HG02798 (cell line): ENCODE measurements around the gene TAF1L.

Experiments
- ATAC-seq: cut with Tn5 transposase; IDR thresholded peaks from one replicate; pipeline ENCODE4 v1.9.1; 2021; ENCODE audit warnings: mild to moderate bottlenecking; ENCODE audit not compliant: unreplicated experiment, poor library complexity

Gene TAF1L

DNA sequence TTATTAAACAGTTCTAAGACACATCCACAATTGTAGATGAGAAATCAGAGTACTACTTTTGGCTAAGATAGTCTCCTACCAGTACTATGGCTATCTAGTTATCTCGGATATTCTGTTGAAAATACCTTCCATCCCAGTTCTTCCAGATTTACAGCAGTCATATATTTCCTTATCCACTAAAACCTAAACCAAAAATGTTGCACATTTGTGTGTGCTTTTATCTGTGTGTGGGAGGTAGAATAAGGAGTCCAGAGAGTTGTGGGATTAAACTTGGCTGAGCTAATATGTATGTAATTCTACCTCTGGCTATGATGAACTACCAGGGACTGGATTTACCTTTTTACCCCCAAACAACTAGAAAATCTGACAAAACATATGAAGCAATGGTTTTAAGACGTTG, 45.0 kb downstream of the TAF1L start:
- no peak for ATAC-seq

DNA sequence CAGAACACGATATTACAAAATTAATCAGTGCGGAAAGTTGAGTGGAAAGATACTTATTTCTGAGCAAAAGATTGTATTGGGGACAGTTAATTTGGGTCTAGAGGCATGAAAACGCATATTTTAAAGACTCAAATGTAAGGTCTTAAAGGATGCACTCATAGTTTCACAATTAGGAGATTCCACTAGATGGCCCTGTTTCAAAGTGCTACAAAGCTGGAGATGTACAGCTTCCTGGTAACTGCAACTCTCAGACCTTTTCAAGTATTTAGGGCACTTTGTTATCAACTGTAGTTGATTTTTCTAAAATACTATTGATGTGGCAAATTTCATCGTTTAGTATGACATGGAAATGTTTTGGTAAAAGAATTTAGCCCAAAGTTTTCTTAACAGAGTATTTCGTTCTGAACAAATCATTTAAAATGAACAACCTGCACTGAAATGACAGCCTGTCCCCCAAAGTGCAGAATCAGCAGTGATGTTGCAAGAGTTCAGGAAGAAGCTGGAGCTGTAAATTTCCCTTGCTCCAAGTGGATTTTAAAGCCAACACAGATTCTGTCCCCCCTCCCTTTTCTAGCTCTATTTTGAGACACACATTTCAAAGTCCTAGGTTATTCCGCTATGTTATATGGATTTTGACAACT, 46.3 kb downstream of the TAF1L start:
- ATAC-seq: no peak

DNA sequence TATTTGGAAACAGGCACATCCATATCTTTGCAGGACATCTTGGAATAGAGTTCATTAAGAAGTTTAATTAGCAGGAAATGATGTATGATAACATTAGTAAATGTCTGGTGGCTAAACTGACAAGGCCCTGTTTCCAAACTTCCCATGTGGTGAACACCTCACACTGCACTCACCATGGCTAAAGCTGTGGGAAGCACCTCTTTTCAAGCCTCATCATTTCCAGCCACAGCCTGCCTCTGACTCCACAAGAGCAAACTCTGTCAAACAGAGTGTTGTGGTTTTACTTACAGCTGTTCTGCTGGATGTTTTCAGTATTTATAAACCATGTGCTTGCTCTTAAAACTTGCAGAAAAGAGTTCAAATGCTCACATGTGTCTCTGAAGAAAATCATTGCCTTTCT, 47.6 kb downstream of the TAF1L start:
- peak; percentile 69 for ATAC-seq

DNA sequence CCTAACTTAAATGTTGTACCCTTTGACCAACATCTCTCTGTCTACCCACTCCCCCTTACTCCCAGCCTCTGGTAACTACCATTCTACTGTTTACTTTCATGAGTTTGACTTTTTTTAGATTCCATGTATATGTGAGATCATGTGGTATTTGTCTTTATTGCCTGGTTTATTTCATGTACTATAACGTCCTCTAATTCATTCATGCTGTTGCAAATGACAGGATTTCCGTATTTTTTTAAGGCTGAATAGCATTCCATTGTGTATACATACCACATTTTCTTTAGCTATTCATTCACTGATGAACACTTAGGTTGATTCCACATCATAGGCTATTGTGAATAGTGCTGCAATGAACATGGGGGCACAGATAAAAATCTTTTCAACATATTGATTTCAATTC, 50.7 kb downstream of the TAF1L start:
- no peak for ATAC-seq

DNA sequence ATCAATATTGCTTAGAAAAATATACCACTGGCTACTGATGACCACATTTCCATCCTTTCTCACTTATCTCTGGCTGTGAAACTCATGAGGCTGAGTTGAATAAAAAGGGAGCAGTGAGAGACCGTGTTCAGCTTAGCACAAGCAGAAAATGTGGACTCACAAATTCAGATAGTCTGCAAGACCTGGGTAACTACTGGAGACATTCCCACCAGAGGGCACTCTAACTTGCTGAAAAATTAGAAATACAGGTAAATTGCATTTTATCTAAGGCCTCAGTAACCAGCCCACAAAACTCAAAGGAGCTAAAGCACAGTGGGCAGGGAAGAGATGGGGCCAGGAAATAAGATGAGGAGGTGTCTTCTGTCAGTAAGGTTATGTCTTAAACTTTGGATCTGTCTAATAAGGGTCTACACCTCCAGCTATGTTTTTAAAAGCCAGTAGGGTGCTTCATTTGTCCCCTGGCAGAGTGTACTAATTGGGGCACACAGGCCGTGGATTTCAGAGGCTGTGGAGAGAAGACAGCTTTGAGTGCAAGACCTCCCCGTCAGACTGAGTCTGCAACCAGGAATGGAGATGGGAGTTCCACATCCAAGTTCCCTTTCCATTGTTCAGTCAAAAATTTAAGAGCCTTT, 53.8 kb downstream of the TAF1L start:
- peak; percentile 48 for ATAC-seq

DNA sequence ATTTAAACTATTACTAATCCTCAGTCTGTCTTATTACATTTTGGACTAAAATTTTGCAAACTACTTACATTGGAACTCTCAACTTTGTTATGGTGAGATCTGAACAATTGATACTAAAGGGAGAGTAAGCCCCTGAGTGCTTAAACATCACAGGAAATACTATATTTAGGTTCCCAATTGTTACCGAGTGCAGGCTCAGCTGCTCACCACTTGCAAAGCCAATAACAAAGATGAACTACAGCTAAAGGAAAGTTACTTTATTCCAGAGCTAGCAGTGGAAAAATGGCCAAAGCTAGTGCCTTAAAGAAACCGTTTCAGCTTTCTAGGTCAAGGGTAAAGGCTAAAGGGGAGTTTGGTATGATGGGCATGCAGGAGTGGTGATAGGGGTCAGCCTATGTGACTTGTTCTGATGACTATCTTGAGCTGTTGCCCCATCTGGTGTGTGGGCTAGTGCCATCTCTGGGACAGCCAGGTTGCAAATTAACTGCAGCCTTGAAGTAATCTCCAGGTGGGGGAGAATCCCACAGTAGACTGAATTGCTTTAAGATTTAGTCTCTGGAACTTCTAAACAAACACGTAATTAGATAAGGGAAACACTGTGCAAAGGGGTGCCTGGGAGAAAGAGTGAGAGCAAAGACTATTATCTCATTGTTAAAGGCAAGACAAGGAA, 54.7 kb downstream of the TAF1L start:
- ATAC-seq: no peak

DNA sequence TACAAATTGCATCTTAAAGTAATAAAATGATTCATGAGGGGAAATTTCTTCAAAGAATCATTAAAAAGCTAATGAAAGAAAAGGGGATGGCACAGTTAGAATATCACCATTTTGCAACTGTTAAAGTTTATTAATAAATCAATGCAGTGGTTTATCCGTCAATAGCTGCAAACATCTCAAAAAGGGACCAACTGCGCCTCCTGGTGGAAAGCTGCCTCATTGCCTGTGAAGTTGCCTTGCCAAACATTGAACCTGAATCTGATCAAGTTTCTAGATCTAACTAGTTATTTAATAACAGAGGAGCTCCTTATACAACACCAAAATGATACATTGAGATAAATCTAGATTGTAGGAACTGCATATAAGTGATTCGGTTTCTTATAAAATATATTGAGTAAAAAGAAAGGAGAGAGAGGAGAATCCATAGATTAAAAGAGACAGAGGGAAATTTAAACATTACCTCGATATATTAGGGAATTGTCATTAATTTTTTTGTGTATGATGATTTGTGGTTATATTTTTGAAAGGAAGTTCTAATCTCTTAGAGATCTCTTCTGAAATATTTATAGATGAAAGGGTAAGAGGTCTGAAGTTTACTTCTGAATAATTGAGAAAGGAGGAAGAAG, 55.6 kb downstream of the TAF1L start:
- peak; percentile 51 for ATAC-seq
